B cell (primary cell): ENCODE measurements around the gene OOSP4A. TPM values are rescaled to one million over a fixed set of nuclear protein-coding genes. Genes with fewer than 3 reads are reported as not detected.

Experiments used
- ATAC-seq: fragments of 200-7000 bp; cut with Tn5 transposase; one replicate; pipeline ENCODE4 v1.10.0; 2021; ENCODE audit warnings: low read depth, mild to moderate bottlenecking, moderate number of reproducible peaks, moderate library complexity
- CTCF ChIA-PET: fragments of 350-600 bp; sonication (Branson Sonifier 250); formaldehyde crosslinking; loops from one replicate; lab custom pipeline; 2021; ENCODE audit warnings: antibody characterized with exemption, inconsistent platforms; lab: Charles Lee
- POLR2A ChIA-PET: fragments of 350-600 bp; sonication (Branson Sonifier 250); formaldehyde crosslinking; loops from one replicate; lab custom pipeline; 2021; ENCODE audit warnings: antibody characterized with exemption; lab: Charles Lee
- DNase-seq: peaks from one replicate; pipeline ENCODE4 v3.0.0; 2013
- H2AFZ ChIP-seq: 2 replicates; pipeline ENCODE4 v1.6.1; 2012; ENCODE audit warnings: mild to moderate bottlenecking, low read depth, low read length; ENCODE audit not compliant: insufficient read depth, poor library complexity, severe bottlenecking
- H3K27ac ChIP-seq, 2 donors: 1 replicate in 1 of 2; 2 replicates in 1 of 2; pipeline ENCODE4 v1.5.1; 2012 to 2013; ENCODE audit warnings: low read length in 2 of 2, mild to moderate bottlenecking in 2 of 2, moderate library complexity in 1 of 2
- H3K27me3 ChIP-seq, 4 experiments: fragments of 200-600 bp in 1 of 4; sonication (generic) in 1 of 4; replicated peaks in 1 of 4; 1 replicate in 2 of 4; 2 replicates in 2 of 4; pipeline versions ENCODE4 v1.6.1 to v1.7.0; 2013 to 2016; ENCODE audit warnings: low read length in 3 of 4, mild to moderate bottlenecking in 2 of 4, mixed read lengths in 1 of 4, moderate library complexity in 1 of 4; ENCODE audit not compliant: insufficient read depth in 4 of 4, control insufficient read depth in 3 of 4; ENCODE audit errors: control extremely low read depth in 1 of 4
- H3K36me3 ChIP-seq, 2 experiments: replicated peaks in 1 of 2; 1 replicate in 1 of 2; 2 replicates in 1 of 2; pipeline versions ENCODE4 v1.6.1 to v1.7.1; 2013; ENCODE audit warnings: low read length in 1 of 2; ENCODE audit not compliant: insufficient read depth in 2 of 2, control insufficient read depth in 1 of 2; ENCODE audit errors: control extremely low read depth in 1 of 2, extremely low read depth in 1 of 2
- H3K4me1 ChIP-seq, 2 donors: fragments of 200-600 bp in 1 of 2; sonication (generic) in 1 of 2; 1 replicate in 1 of 2; 2 replicates in 1 of 2; pipeline versions ENCODE4 v1.5.1 to v1.6.1; 2013 to 2017; ENCODE audit warnings: low read length in 2 of 2; ENCODE audit not compliant: control insufficient read depth in 2 of 2, insufficient read depth in 2 of 2
- H3K4me2 ChIP-seq: replicated peaks from 2 replicates; pipeline ENCODE3; 2012; ENCODE audit warnings: mild to moderate bottlenecking, low read depth, low read length; ENCODE audit not compliant: poor library complexity, severe bottlenecking
- H3K4me3 ChIP-seq, 5 experiments: fragments of 200-600 bp in 1 of 5; sonication (generic) in 1 of 5; 1 replicate in 3 of 5; 2 replicates in 2 of 5; pipeline versions ENCODE4 v1.5.1 to v1.7.0; 2011 to 2016; ENCODE audit warnings: low read length in 4 of 5, mild to moderate bottlenecking in 4 of 5, low read depth in 2 of 5, control low read depth in 1 of 5, moderate library complexity in 1 of 5; ENCODE audit not compliant: insufficient read depth in 1 of 5; ENCODE audit errors: control extremely low read depth in 1 of 5, extremely low read depth in 1 of 5
- H3K79me2 ChIP-seq: fragments of 200-600 bp; sonication (generic); one replicate; pipeline ENCODE4 v1.6.0; 2016; ENCODE audit warnings: low read length; ENCODE audit not compliant: control insufficient read depth, insufficient read depth
- H3K9ac ChIP-seq: fragments of 200-600 bp; sonication (generic); 2 replicates; pipeline ENCODE4 v1.6.1; 2017; ENCODE audit warnings: mild to moderate bottlenecking, low read length, moderate library complexity
- H3K9me3 ChIP-seq, 3 donors: one replicate each; pipeline versions ENCODE4 v1.6.1 to v1.7.1; 2013; ENCODE audit warnings: low read length in 2 of 3; ENCODE audit not compliant: control insufficient read depth in 2 of 3, insufficient read depth in 1 of 3; ENCODE audit errors: control extremely low read depth in 1 of 3
- H4K20me1 ChIP-seq: 2 replicates; pipeline ENCODE4 v1.6.0; 2012; ENCODE audit warnings: mild to moderate bottlenecking, low read length; ENCODE audit not compliant: insufficient read depth, control insufficient read depth, poor library complexity, severe bottlenecking
- H3K27ac Mint-ChIP-seq: one replicate; pipeline ENCODE4 v1.8.0; 2021; ENCODE audit warnings: mixed read lengths
- H3K27me3 Mint-ChIP-seq: one replicate; pipeline ENCODE4 v1.8.0; 2021; ENCODE audit warnings: mixed read lengths
- H3K4me1 Mint-ChIP-seq: one replicate; pipeline ENCODE4 v1.8.0; 2021; ENCODE audit warnings: mixed read lengths
- H3K4me3 Mint-ChIP-seq: one replicate; pipeline ENCODE4 v1.8.0; 2021; ENCODE audit warnings: mixed read lengths
- H3K9me3 Mint-ChIP-seq: one replicate; pipeline ENCODE4 v1.8.0; 2022; ENCODE audit warnings: mixed read lengths; ENCODE audit not compliant: insufficient read depth
- EZH2 ChIP-seq: IDR thresholded peaks from 2 replicates; pipeline ENCODE4 v1.6.1; 2012; ENCODE audit warnings: borderline replicate concordance, low read depth, mild to moderate bottlenecking, moderate library complexity, low read length; ENCODE audit not compliant: insufficient read depth, poor library complexity, severe bottlenecking
- WGBS: methylation state at CpG from one replicate; pipeline ENCODE4 v1.1.5; 2013; ENCODE audit warnings: missing lambda C conversion rate; ENCODE audit not compliant: insufficient coverage; 5-methylcytosine and 5-hydroxymethylcytosine counted together
- intact Hi-C: fragments of 100-400 bp; cut with micrococcal nuclease; formaldehyde crosslinking; loops from one replicate; pipeline ENCODE4 v1.10.0; 2022
- polyA plus RNA-seq: library from polyadenylated mRNA; depleted of rRNA; stranded (reverse); fragments of >200 nt; gene quantifications from 2 replicates; pipeline ENCODE4 v1.2.3, GENCODE V29; 2012
- total RNA-seq, 2 donors: library from RNA; stranded (reverse); fragments of 120-200 nt in 1 of 2; gene quantifications; 1 replicate in 1 of 2; 2 replicates in 1 of 2; pipeline versions ENCODE4 v1.2.3 to v1.2.4, GENCODE V29; 2013 to 2022
- TF ChIP-seq, protein P1 (sequence below): fragments of 200-600 bp; IDR thresholded peaks from one replicate; pipeline ENCODE4 v1.8.0; 2022; ENCODE audit warnings: antibody characterized with exemption, mild to moderate bottlenecking

Gene OOSP4A
- total and polyA plus RNA-seq, 2 donors (not counting 1 experiment from before 2014, with no cell fraction given), result not detected

DNA sequence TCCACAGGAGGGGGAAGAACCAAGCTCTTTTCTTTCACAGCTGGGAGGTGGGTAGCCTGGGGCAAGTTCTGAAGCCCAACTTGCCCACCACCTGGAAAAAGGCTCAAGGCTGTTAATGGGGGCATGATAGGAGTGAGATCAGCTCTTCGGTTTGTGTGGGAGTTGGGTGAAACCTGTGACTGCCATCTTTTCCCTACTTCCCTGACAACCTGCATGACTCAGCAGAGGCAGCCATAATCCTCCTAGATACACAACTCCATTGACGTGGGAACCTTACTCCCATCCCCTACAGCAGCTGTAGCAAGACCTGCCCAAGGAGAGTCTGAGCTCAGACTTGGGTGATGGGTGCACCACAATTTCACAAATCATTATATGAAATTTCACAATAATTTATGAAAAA is 39.9 kb downstream of the OOSP4A start:
- no peaks in the 10 kb centered on the region for H3K4me1 ChIP-seq
- no peaks in the 10 kb centered on the region for H3K9me3 ChIP-seq
- no peak overlapping the region for H3K27ac ChIP-seq
- Mint-ChIP-seq H3K4me1 (no peaks in the 10 kb centered on the region), H3K27ac (no peak overlapping the region), H3K27me3 (peaks cover 10% of the 10 kb centered on the region), H3K9me3 (no peaks in the 10 kb centered on the region), H3K4me3 (no peak overlapping the region)
- no peaks in the 10 kb centered on the region for H3K36me3 ChIP-seq
- H3K4me2 ChIP-seq, result no peak overlapping the region
- TF ChIP-seq, protein P1, sequence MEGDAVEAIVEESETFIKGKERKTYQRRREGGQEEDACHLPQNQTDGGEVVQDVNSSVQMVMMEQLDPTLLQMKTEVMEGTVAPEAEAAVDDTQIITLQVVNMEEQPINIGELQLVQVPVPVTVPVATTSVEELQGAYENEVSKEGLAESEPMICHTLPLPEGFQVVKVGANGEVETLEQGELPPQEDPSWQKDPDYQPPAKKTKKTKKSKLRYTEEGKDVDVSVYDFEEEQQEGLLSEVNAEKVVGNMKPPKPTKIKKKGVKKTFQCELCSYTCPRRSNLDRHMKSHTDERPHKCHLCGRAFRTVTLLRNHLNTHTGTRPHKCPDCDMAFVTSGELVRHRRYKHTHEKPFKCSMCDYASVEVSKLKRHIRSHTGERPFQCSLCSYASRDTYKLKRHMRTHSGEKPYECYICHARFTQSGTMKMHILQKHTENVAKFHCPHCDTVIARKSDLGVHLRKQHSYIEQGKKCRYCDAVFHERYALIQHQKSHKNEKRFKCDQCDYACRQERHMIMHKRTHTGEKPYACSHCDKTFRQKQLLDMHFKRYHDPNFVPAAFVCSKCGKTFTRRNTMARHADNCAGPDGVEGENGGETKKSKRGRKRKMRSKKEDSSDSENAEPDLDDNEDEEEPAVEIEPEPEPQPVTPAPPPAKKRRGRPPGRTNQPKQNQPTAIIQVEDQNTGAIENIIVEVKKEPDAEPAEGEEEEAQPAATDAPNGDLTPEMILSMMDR, result no peak
- no peak for TF ChIP-seq EZH2
- CTCF ChIA-PET, result no interaction called here
- no peak overlapping the region for H3K4me3 ChIP-seq
- POLR2A ChIA-PET, result no interaction called here
- H3K9ac ChIP-seq, result no peak overlapping the region
- H3K79me2 ChIP-seq, result no peaks in the 10 kb centered on the region
- no peak overlapping the region for H2AFZ ChIP-seq
- intact Hi-C loops, result no loop called here
- DNase-seq (no peak), ATAC-seq (no peak)
- H4K20me1 ChIP-seq, result no peaks in the 10 kb centered on the region
- H3K27me3 ChIP-seq, result no peaks in the 10 kb centered on the region
- 71% methylated on average over 1 of the region's 2 CpGs for WGBS

DNA sequence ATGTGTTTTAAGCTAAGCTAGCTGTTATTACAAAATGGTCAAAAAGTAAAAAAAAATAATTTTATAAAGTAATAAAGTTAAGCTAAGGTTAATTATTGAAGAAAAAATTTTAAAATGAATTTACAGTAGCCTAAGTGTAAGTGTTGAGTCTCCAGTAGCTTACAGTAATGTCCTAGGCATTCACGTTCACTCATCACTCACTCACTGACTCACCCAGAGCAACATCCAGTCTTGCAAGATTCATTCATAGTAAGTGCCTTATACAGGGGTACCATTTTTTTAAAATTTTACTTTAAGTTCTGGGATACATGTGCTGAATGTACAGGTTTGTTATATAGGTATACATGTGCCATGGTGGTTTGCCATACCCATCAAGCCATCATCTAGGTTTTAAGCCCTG is 41.5 kb downstream of the OOSP4A start:
- no CpG with 5 or more reads among the region's 1 CpG for WGBS
- Histone ChIP-seq H4K20me1 (no peaks in the 10 kb centered on the region), H3K27me3 (no peaks in the 10 kb centered on the region), H3K79me2 (no peaks in the 10 kb centered on the region), H3K36me3 (no peaks in the 10 kb centered on the region), H3K4me3 (no peak overlapping the region), H3K27ac (no peak overlapping the region), H3K9ac (no peak overlapping the region), H3K9me3 (no peaks in the 10 kb centered on the region), H2AFZ (no peak overlapping the region), H3K4me2 (no peak overlapping the region), H3K4me1 (no peaks in the 10 kb centered on the region)
- intact Hi-C loops, result no loop called here
- H3K4me1 Mint-ChIP-seq, result no peaks in the 10 kb centered on the region
- peaks cover 21% of the 10 kb centered on the region for H3K27me3 Mint-ChIP-seq
- no peak overlapping the region for H3K4me3 Mint-ChIP-seq
- H3K27ac Mint-ChIP-seq, result no peak overlapping the region
- ChIA-PET CTCF (no interaction called here), POLR2A (no interaction called here)
- DNase-seq (no peak), ATAC-seq (no peak)
- no peak for TF ChIP-seq EZH2
- TF ChIP-seq, protein P1, result no peak
- H3K9me3 Mint-ChIP-seq, result no peaks in the 10 kb centered on the region
